OCI-LY3 (cell line): ENCODE results near the gene RPLP2.

Experiments used
- H2AFZ ChIP-seq: fragments of 200-600, 300-600 bp; shearing (Covaris generic); 2 replicates; pipeline ENCODE4 v1.6.0; 2014; ENCODE audit warnings: antibody characterized with exemption, low read depth, low read length
- H3K27ac ChIP-seq: fragments of 200-600, 300-600 bp; sonication (generic); 2 replicates; pipeline ENCODE4 v1.5.1; 2014; ENCODE audit warnings: mild to moderate bottlenecking, low read length, moderate library complexity, mixed read lengths
- H3K27me3 ChIP-seq: fragments of 200-600, 300-600 bp; sonication (generic); 2 replicates; pipeline ENCODE4 v1.6.1; 2014; ENCODE audit warnings: low read depth, low read length, mixed read lengths
- H3K36me3 ChIP-seq: fragments of 200-600, 300-600 bp; sonication (generic); replicated peaks from 2 replicates; pipeline ENCODE3; 2014; ENCODE audit warnings: low read depth, low read length, mixed read lengths
- H3K4me1 ChIP-seq: fragments of 300-600, 200-600 bp; sonication (generic); 2 replicates; pipeline ENCODE4 v1.6.1; 2014; ENCODE audit warnings: low read length, mixed read lengths
- H3K4me2 ChIP-seq: fragments of 200-600, 300-600 bp; sonication (generic); 2 replicates; pipeline ENCODE4 v1.6.1; 2014; ENCODE audit warnings: low read length, mixed read lengths
- H3K4me3 ChIP-seq: fragments of 300-600, 200-600 bp; sonication (generic); 2 replicates; pipeline ENCODE4 v1.5.1; 2014; ENCODE audit warnings: antibody characterized with exemption, mild to moderate bottlenecking, low read length, moderate library complexity
- H3K79me2 ChIP-seq: fragments of 300-600, 200-600 bp; shearing (Covaris generic); 2 replicates; pipeline ENCODE4 v1.6.1; 2014; ENCODE audit warnings: mild to moderate bottlenecking, low read length, mixed read lengths
- H3K9ac ChIP-seq: fragments of 300-600, 200-600 bp; shearing (Covaris generic); 2 replicates; pipeline ENCODE4 v1.6.0; 2014; ENCODE audit warnings: mild to moderate bottlenecking, low read length, moderate library complexity
- H3K9me3 ChIP-seq: fragments of 200-600, 300-600 bp; shearing (Covaris generic); 2 replicates; pipeline ENCODE4 v1.6.1; 2014; ENCODE audit warnings: low read length, mixed read lengths; ENCODE audit not compliant: insufficient read depth
- H4K20me1 ChIP-seq: fragments of 200-600, 300-600 bp; sonication (generic); 2 replicates; pipeline ENCODE4 v1.6.1; 2016; ENCODE audit warnings: low read length, mixed read lengths; ENCODE audit not compliant: insufficient read depth
- CTCF ChIP-seq: fragments of 200-600, 300-600 bp; sonication (generic); IDR thresholded peaks from 2 replicates; pipeline ENCODE4 v1.5.1; 2014; ENCODE audit warnings: antibody characterized with exemption, low read length, low read depth
- EZH2phosphoT487 ChIP-seq: fragments of 200-600 bp; shearing (Covaris generic); IDR thresholded peaks from 2 replicates; pipeline ENCODE4 v1.6.1; 2018; ENCODE audit warnings: antibody characterized with exemption, mixed run types, low read depth

Gene RPLP2

GRCh38 chr11:849104-849824 lies 39.5 kb downstream of the RPLP2 start:
- no peaks in the 10 kb centered on the region for H3K79me2 ChIP-seq
- no peak overlapping the region for H3K9ac ChIP-seq
- no peaks in the 10 kb centered on the region for H4K20me1 ChIP-seq
- H3K4me3 ChIP-seq, result no peak overlapping the region
- peak overlapping the region; percentile 33 for H3K4me2 ChIP-seq
- H3K4me1 ChIP-seq, result peaks cover 18% of the 10 kb centered on the region
- no peak for TF ChIP-seq CTCF
- TF ChIP-seq EZH2phosphoT487, result no peak
- H3K27ac ChIP-seq, result no peak overlapping the region
- no peaks in the 10 kb centered on the region for H3K36me3 ChIP-seq
- no peak overlapping the region for H2AFZ ChIP-seq
- no peaks in the 10 kb centered on the region for H3K9me3 ChIP-seq
- H3K27me3 ChIP-seq, result no peaks in the 10 kb centered on the region; the same call in 1 of the 2 replicates

GRCh38 chr11:849951-850774 lies 40.4 kb downstream of the RPLP2 start:
- TF ChIP-seq EZH2phosphoT487, result no peak
- no peak for TF ChIP-seq CTCF

GRCh38 chr11:850775-851763 lies 41.3 kb downstream of the RPLP2 start:
- no peaks in the 10 kb centered on the region for H3K36me3 ChIP-seq
- no peaks in the 10 kb centered on the region for H4K20me1 ChIP-seq
- no peaks in the 10 kb centered on the region for H3K79me2 ChIP-seq
- no peaks in the 10 kb centered on the region for H3K9me3 ChIP-seq
- peaks cover 10% of the 10 kb centered on the region for H3K4me1 ChIP-seq
- no peak overlapping the region for H3K4me3 ChIP-seq
- no peak overlapping the region for H2AFZ ChIP-seq
- H3K4me2 ChIP-seq, result no peak overlapping the region
- no peaks in the 10 kb centered on the region; the same call in 1 of the 2 replicates for H3K27me3 ChIP-seq
- TF ChIP-seq CTCF, result peak; percentile 28; the same call in 1 of the 2 replicates
- no peak for TF ChIP-seq EZH2phosphoT487
- no peak overlapping the region for H3K9ac ChIP-seq
- H3K27ac ChIP-seq, result no peak overlapping the region

More at GRCh38 chr11:849951-850774, 40.4 kb downstream of the RPLP2 start:
- Histone ChIP-seq H3K4me1 (peaks cover 10% of the 10 kb centered on the region), H4K20me1 (no peaks in the 10 kb centered on the region), H3K36me3 (no peaks in the 10 kb centered on the region), H3K4me2 (no peak overlapping the region), H2AFZ (no peak overlapping the region), H3K79me2 (no peaks in the 10 kb centered on the region), H3K9me3 (no peaks in the 10 kb centered on the region), H3K4me3 (no peak overlapping the region), H3K27me3 (no peaks in the 10 kb centered on the region; the same call in 1 of the 2 replicates), H3K27ac (no peak overlapping the region), H3K9ac (no peak overlapping the region)
